ENCODE data around the gene GOLIM4. TPM values are rescaled to one million over a fixed set of nuclear protein-coding genes. Genes with fewer than 3 reads are reported as not detected.
"Not testable (repeated sequence)": the region's sequence is repeated elsewhere in the genome, so short reads cannot be mapped to it uniquely, and the experiment has no call there.

GOLIM4 gene
- total RNA-seq, 1 experiment from 2014 or later = 35.4 TPM

DNA sequence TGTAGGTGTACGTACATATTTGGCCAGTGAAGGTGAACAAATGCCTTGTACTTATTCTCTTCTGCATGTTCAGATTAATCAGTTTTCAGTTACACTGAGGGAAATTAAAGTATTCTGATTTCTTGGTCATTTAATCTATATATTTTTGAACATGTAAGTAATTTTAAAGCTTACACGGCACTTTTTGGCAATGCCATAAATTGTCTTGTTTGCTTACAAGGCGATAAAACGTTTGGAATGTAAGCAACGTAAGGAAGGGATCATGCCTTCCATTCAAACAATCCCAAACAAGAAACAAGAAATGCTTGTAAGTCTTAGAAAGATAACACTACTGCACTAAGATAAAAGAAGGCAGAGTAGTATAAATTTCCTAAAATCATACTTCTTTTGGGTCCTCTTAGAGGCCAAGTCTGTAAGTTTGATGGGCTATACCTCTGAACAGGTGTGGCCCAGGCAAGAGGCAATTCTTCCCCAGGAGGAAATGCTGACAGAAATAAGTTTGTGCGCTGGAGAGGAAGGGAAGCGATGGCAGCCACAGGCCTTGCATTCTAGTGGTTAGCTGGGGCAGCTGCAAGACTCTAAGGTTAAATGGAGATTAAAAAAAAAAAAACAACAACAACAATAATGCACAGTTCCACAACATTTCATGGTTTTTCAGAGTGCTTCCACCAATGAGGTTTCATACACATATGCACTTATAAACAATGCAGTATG lies 73.8 kb downstream of the GOLIM4 start:
- ATAC-seq = no peak

DNA sequence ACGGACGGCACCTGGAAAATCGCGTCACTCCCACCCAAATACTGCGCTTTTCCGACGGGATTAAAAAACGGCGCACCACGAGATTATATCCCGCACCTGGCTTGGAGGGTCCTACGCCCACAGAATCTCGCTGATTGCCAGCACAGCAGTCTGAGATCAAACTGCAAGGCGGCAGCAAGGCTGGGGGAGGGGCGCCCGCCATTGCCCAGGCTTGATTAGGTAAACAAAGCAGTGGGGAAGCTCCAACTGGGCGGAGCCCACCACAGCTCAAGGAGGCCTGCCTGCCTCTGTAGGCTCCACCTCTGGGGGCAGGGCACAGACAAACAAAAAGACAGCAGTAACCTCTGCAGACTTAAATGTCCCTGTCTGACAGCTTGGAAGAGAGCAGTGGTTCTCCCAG lies 84.4 kb downstream of the GOLIM4 start:
- in situ Hi-C loops (cut with HindIII; ENCODE audit: low pct_unique_long_range_greater_than_20kb, low sequenced_read_pairs); intact Hi-C loops (cut with micrococcal nuclease; ENCODE audit: unreplicated experiment): not testable (repeated sequence)

More for the DNA sequence above, 73.8 kb downstream of the GOLIM4 start:
- intact Hi-C loops (cut with micrococcal nuclease; ENCODE audit: unreplicated experiment) = no loop called here
- Histone ChIP-seq H3K4me1 (ENCODE audit: control insufficient read depth, insufficient read depth, low read length) (no peaks in the 10 kb centered on the region), H3K27me3 (ENCODE audit: control insufficient read depth, insufficient read depth, low read length) (no peaks in the 10 kb centered on the region), H3K9me3 (ENCODE audit: control insufficient read depth, insufficient read depth, low read depth, low read length) (no peaks in the 10 kb centered on the region), H3K36me3 (ENCODE audit: control insufficient read depth, insufficient read depth, low read length) (peaks cover 8% of the 10 kb centered on the region; the same call in 1 of the 2 replicates), H3K4me3 (ENCODE audit: low read depth in 2 of 2, low read length in 2 of 2) (no peak overlapping the region), H3K27ac (ENCODE audit: low read length) (no peak overlapping the region)
- BruUV-seq (replicated peaks) = no TSS peak
- in situ Hi-C loops (cut with HindIII; ENCODE audit: low pct_unique_long_range_greater_than_20kb, low sequenced_read_pairs) = no loop called here
- DNase-seq (ENCODE audit: low read depth, low spot score) = no peak
- POLR2A ChIA-PET = no interaction called here
- CTCF ChIA-PET = interaction anchor here (0.6 kb wide), 1 partner anchor 684 kb away, joined by 3 read pairs; no protein-coding TSS in a partner anchor
- TF ChIP-seq, protein P1, sequence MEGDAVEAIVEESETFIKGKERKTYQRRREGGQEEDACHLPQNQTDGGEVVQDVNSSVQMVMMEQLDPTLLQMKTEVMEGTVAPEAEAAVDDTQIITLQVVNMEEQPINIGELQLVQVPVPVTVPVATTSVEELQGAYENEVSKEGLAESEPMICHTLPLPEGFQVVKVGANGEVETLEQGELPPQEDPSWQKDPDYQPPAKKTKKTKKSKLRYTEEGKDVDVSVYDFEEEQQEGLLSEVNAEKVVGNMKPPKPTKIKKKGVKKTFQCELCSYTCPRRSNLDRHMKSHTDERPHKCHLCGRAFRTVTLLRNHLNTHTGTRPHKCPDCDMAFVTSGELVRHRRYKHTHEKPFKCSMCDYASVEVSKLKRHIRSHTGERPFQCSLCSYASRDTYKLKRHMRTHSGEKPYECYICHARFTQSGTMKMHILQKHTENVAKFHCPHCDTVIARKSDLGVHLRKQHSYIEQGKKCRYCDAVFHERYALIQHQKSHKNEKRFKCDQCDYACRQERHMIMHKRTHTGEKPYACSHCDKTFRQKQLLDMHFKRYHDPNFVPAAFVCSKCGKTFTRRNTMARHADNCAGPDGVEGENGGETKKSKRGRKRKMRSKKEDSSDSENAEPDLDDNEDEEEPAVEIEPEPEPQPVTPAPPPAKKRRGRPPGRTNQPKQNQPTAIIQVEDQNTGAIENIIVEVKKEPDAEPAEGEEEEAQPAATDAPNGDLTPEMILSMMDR (IDR thresholded peaks at IDR 0.05) = no peak
- TF ChIP-seq, protein P2, sequence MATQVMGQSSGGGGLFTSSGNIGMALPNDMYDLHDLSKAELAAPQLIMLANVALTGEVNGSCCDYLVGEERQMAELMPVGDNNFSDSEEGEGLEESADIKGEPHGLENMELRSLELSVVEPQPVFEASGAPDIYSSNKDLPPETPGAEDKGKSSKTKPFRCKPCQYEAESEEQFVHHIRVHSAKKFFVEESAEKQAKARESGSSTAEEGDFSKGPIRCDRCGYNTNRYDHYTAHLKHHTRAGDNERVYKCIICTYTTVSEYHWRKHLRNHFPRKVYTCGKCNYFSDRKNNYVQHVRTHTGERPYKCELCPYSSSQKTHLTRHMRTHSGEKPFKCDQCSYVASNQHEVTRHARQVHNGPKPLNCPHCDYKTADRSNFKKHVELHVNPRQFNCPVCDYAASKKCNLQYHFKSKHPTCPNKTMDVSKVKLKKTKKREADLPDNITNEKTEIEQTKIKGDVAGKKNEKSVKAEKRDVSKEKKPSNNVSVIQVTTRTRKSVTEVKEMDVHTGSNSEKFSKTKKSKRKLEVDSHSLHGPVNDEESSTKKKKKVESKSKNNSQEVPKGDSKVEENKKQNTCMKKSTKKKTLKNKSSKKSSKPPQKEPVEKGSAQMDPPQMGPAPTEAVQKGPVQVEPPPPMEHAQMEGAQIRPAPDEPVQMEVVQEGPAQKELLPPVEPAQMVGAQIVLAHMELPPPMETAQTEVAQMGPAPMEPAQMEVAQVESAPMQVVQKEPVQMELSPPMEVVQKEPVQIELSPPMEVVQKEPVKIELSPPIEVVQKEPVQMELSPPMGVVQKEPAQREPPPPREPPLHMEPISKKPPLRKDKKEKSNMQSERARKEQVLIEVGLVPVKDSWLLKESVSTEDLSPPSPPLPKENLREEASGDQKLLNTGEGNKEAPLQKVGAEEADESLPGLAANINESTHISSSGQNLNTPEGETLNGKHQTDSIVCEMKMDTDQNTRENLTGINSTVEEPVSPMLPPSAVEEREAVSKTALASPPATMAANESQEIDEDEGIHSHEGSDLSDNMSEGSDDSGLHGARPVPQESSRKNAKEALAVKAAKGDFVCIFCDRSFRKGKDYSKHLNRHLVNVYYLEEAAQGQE (IDR thresholded peaks at IDR 0.05; ENCODE audit: insufficient read depth in 1 of 2, low read depth in 2 of 2, low read length in 1 of 2) = no peak
- TF ChIP-seq POLR2AphosphoS5 (IDR thresholded peaks at IDR 0.05; ENCODE audit: low read depth, low read length) (no peak), SIN3A (IDR thresholded peaks at IDR 0.05; ENCODE audit: borderline replicate concordance, insufficient read depth, low read depth, low read length) (no peak), TCF7L2 (IDR thresholded peaks at IDR 0.05; ENCODE audit: low read depth, low read length) (no peak)

DNA sequence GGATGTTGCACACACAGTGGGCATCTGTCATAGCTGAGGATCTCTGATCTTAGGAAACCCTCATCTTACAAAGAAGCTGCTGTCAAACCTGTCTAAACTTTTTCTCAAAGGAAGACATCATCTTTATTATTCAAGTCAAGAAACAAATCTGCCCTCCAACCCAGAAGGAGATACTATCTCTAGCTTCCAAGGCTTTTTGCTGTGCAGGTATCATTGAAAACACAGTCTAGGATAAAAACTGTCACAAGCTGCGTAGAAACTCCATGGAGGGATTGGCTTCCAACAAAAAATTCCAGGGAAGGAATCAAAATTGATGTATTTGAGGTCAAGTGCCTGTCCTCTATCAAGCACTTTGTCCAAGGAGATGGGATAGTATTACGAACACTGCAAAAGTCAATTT lies 89.1 kb downstream of the GOLIM4 start:
- in situ Hi-C loops (cut with HindIII; ENCODE audit: low pct_unique_long_range_greater_than_20kb, low sequenced_read_pairs) = no loop called here
- H3K36me3 ChIP-seq (ENCODE audit: control insufficient read depth, insufficient read depth, low read length) = peaks cover 3% of the 10 kb centered on the region; the same call in 1 of the 2 replicates
- ATAC-seq (no peak), DNase-seq (ENCODE audit: low read depth, low spot score) (no peak)
- ChIA-PET POLR2A (no interaction called here), CTCF (no interaction called here)
- H3K4me3 ChIP-seq (ENCODE audit: low read depth in 2 of 2, low read length in 2 of 2) = no peak overlapping the region
- TF ChIP-seq, protein P2 (IDR thresholded peaks at IDR 0.05; ENCODE audit: insufficient read depth in 1 of 2, low read depth in 2 of 2, low read length in 1 of 2) = no peak
- TF ChIP-seq TCF7L2 (IDR thresholded peaks at IDR 0.05; ENCODE audit: low read depth, low read length) = no peak
- no peak for TF ChIP-seq SIN3A (IDR thresholded peaks at IDR 0.05; ENCODE audit: borderline replicate concordance, insufficient read depth, low read depth, low read length)
- TF ChIP-seq, protein P1 (IDR thresholded peaks at IDR 0.05) = no peak
- no peak for TF ChIP-seq POLR2AphosphoS5 (IDR thresholded peaks at IDR 0.05; ENCODE audit: low read depth, low read length)
- no peaks in the 10 kb centered on the region for H3K9me3 ChIP-seq (ENCODE audit: control insufficient read depth, insufficient read depth, low read depth, low read length)
- no peaks in the 10 kb centered on the region for H3K4me1 ChIP-seq (ENCODE audit: control insufficient read depth, insufficient read depth, low read length)
- BruUV-seq (replicated peaks) = no TSS peak
- intact Hi-C loops (cut with micrococcal nuclease; ENCODE audit: unreplicated experiment) = no loop called here
- no peaks in the 10 kb centered on the region for H3K27me3 ChIP-seq (ENCODE audit: control insufficient read depth, insufficient read depth, low read length)
- H3K27ac ChIP-seq (ENCODE audit: low read length) = no peak overlapping the region

More for the DNA sequence above, 84.4 kb downstream of the GOLIM4 start:
- BruUV-seq (replicated peaks); H3K4me3 ChIP-seq (ENCODE audit: low read depth in 2 of 2, low read length in 2 of 2); H3K36me3 ChIP-seq (ENCODE audit: control insufficient read depth, insufficient read depth, low read length); CTCF ChIA-PET; H3K27ac ChIP-seq (ENCODE audit: low read length); H3K9me3 ChIP-seq (ENCODE audit: control insufficient read depth, insufficient read depth, low read depth, low read length); H3K4me1 ChIP-seq (ENCODE audit: control insufficient read depth, insufficient read depth, low read length); POLR2A ChIA-PET; DNase-seq (ENCODE audit: low read depth, low spot score); ATAC-seq; H3K27me3 ChIP-seq (ENCODE audit: control insufficient read depth, insufficient read depth, low read length): not testable (repeated sequence)

All from Panc1 (cell line).